ENCODE results near the gene UHRF1.

GRCh38 chr19:4980838-4981680 is 71.8 kb downstream of the UHRF1 start:
- TF ChIP-seq EZH2 (IDR thresholded peaks at IDR 0.05; ENCODE audit: insufficient read depth, poor library complexity, severe bottlenecking) (no peak), EZH2phosphoT487 (IDR thresholded peaks at IDR 0.05; ENCODE audit: insufficient read depth, low read depth) (no peak)

Data from GM23248 (cell line).